Measurements from ENCODE around the gene CDH23.
A peak's percentile ranks its signal among the peaks of the same experiment; 100 is the strongest.

The CDH23 gene

GRCh38 chr10:71719464-71720201 is 322.9 kb downstream of the CDH23 start, which contains the start of gene C10orf105:
TSS of gene C10orf105 (minus strand) at chr10:71719778. CDS start at chr10:71716337, 3,441 bp downstream.
- no peak for DNase-seq (ENCODE audit: low spot score)

- DNase-seq (ENCODE audit: low spot score), result no peak
Measured at GRCh38 chr10:71720288-71720687, 323.6 kb downstream of the CDH23 start.

- no peak for DNase-seq (ENCODE audit: low spot score)
Measured at GRCh38 chr10:71721313-71721712, 324.6 kb downstream of the CDH23 start.

GRCh38 chr10:71722849-71723248 is 326.1 kb downstream of the CDH23 start:
- DNase-seq (ENCODE audit: low spot score), result no peak

GRCh38 chr10:71723311-71723710 is 326.6 kb downstream of the CDH23 start:
- no peak for DNase-seq (ENCODE audit: low spot score)

GRCh38 chr10:71724539-71724938 is 327.8 kb downstream of the CDH23 start:
- no peak for DNase-seq (ENCODE audit: low spot score)

GRCh38 chr10:71725249-71725648 is 328.5 kb downstream of the CDH23 start:
- DNase-seq (ENCODE audit: low spot score), result no peak

GRCh38 chr10:71725998-71726579 is 329.4 kb downstream of the CDH23 start:
- peak; percentile 64 for DNase-seq (ENCODE audit: low spot score)

- DNase-seq (ENCODE audit: low spot score), result no peak
Measured at GRCh38 chr10:71726580-71727104, 329.9 kb downstream of the CDH23 start.

GRCh38 chr10:71727105-71727737 is 330.5 kb downstream of the CDH23 start:
- DNase-seq (ENCODE audit: low spot score), result no peak

- DNase-seq (ENCODE audit: low spot score), result no peak
Measured at GRCh38 chr10:71727738-71728737, 331.3 kb downstream of the CDH23 start.

GRCh38 chr10:71729161-71729636 is 332.5 kb downstream of the CDH23 start:
- DNase-seq (ENCODE audit: low spot score), result no peak

- no peak for DNase-seq (ENCODE audit: low spot score)
Measured at GRCh38 chr10:71731791-71732190, 335.1 kb downstream of the CDH23 start.

GRCh38 chr10:71734797-71735196 is 338.1 kb downstream of the CDH23 start:
- DNase-seq (ENCODE audit: low spot score), result no peak

- DNase-seq (ENCODE audit: low spot score), result no peak
Measured at GRCh38 chr10:71735709-71736569, 339.2 kb downstream of the CDH23 start.

- DNase-seq (ENCODE audit: low spot score), result no peak
Measured at GRCh38 chr10:71736570-71736952, 339.8 kb downstream of the CDH23 start.

GRCh38 chr10:71737001-71737833 is 340.5 kb downstream of the CDH23 start:
- no peak for DNase-seq (ENCODE audit: low spot score)

GRCh38 chr10:71737834-71738197 is 341.1 kb downstream of the CDH23 start:
- no peak for DNase-seq (ENCODE audit: low spot score)

- no peak for DNase-seq (ENCODE audit: low spot score)
Measured at GRCh38 chr10:71739358-71739900, 342.7 kb downstream of the CDH23 start.
